H7 (cell line): ENCODE measurements around the gene CLTCL1. TPM values are rescaled to one million over a fixed set of nuclear protein-coding genes. Genes with fewer than 3 reads are reported as not detected.
A peak's percentile ranks its signal among the peaks of the same experiment; 100 is the strongest.
"Not testable (repeated sequence)": the region's sequence is repeated elsewhere in the genome, so short reads cannot be mapped to it uniquely, and the experiment has no call there.

ENCODE experiments used
- DNase-seq: peaks from one replicate; pipeline ENCODE4 v3.0.0; 2012
- H3K27me3 ChIP-seq: 2 replicates; pipeline ENCODE4 v1.6.0; 2011; ENCODE audit warnings: mild to moderate bottlenecking, low read length; ENCODE audit not compliant: control insufficient read depth, insufficient read depth
- H3K36me3 ChIP-seq: replicated peaks from 2 replicates; pipeline ENCODE4 v1.5.1; 2011; ENCODE audit warnings: low read length; ENCODE audit not compliant: control insufficient read depth, insufficient read depth
- H3K4me3 ChIP-seq: 2 replicates; pipeline ENCODE4 v1.5.1; 2011; ENCODE audit warnings: low read depth, mild to moderate bottlenecking, control low read depth, low read length, moderate library complexity; ENCODE audit not compliant: insufficient read depth
- total RNA-seq: library from RNA; depleted of rRNA; stranded (reverse); fragments of >200 nt; shearing (Covaris generic); gene quantifications from 2 replicates; pipeline ENCODE4 v1.2.3, GENCODE V29; 2014; rRNA removed

CLTCL1 gene
- total RNA-seq: 10.3 and 11.0 TPM in 2 replicates

DNA sequence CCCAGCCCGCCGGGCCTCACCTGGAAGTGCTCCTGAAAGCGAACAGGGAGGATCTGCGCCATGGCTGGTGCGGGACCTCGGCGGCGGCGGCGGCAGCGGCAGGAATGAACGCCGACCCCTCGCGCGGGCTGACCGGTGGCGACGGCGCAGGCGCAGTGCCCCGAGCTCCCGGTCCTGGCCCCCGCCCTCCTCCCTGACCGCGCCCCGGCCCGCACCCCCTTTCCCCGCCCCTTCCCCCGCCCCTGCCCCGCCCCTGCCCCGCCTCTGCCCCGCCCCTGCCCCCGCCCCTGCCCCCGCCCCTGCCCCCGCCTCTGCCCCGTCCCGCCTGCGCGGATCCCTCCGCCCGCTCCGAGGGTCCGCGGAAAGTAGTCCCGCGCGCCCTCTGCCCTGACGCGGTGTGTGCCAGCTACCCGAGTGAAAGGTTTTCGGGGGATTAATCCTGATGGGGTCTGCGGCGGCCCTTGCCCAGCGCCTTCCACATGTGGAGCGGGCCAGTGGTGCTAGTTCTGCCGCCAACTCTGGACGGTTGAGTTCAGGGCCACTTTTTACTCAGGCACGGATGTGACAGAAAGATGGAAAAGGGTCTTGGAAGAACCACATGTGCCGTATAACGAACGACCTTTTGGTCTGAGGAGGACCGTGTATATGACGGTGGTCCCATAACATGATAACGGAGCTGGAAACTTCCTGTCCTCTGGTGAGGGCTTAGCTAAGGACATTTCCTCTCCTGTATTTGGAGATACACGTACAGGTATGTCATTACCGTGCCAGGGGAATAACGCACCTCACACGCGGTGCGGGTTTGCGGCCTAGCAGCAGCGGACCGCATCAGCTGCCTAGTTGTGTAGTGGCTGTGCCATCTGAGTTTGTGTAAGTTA, at the start of gene CLTCL1:
TSS of gene CLTCL1 (minus strand) at position 140 of the 878 bp plus-strand sequence. CDS start at position 62, 78 bp downstream.
- H3K4me3 ChIP-seq: peak within 1 kb of the TSS; percentile 70
- peaks cover 9% of the 10 kb centered on the region for H3K27me3 ChIP-seq
- H3K36me3 ChIP-seq: no peaks in the 10 kb centered on the region
- DNase-seq: peak; percentile 100

DNA sequence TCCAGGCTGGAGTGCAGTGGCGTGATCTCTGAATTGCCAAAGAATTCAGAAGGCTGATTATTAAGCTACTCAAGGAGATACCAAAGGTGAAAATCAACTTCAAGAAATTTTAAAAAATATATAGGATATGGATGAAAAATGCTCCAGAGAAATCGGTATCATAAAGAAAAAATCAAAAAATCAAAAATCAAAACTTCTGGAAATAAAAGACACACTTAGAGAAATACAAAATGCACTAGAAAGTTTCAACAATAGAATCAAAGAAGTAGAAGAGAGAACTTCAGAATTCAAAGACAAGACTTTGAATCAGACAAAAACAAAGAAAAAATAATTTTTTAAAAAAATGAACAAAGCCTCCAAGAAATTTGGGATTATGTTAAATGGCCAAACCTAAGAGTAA, 45.6 kb upstream of the CLTCL1 start:
- no peak for DNase-seq
- 0 out of 2 replicates have a peak, but pooled peaks cover 1% of the 10 kb centered on the region for H3K36me3 ChIP-seq
- no peak overlapping the region for H3K4me3 ChIP-seq
- no peaks in the 10 kb centered on the region for H3K27me3 ChIP-seq

DNA sequence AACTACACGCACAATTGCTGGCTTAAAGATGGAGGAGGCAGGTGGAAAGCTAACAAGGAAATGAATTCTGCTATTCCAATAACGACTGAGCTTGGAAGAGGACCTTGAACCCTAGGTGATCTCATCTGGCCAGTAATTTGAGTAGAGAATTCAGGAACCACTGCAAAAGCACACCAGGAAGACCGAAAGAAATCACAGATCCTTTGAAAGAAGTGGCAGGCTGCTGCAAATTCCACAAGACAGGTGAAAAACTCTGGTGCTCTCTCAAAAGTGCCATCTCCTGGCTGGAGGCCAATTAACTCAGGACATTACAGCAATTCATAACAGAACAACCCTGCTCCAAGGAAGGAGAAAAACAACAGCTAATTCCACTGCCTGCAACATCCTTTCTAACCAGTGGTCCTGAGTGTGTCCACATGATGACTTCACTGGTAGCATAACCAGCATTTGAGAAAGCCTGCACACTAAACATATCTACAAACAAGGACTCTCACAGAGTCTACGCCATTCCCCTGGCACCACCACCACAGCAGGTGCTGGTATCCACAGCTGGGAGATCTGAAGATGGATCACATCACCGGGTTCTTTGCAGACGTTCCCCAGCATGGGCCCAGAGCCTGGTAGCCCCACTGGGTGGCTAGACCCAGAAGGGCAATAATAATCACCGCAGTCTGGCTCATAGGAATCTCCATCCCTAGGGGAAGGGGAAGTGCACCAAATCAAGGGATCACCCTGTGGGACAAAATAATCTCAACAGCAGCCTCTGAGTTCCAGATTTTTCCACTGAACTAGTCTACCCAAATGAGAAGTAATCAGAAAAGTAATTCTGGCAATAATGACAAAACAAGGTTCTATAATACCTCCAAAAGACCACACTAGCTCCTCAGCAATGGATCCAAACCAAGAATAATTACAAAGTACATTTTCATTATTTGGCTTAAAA, 44.9 kb upstream of the CLTCL1 start:
- Histone ChIP-seq H3K36me3 (peaks cover 4% of the 10 kb centered on the region; the same call in 1 of the 2 replicates), H3K4me3 (no peak overlapping the region), H3K27me3 (no peaks in the 10 kb centered on the region)
- DNase-seq: no peak

DNA sequence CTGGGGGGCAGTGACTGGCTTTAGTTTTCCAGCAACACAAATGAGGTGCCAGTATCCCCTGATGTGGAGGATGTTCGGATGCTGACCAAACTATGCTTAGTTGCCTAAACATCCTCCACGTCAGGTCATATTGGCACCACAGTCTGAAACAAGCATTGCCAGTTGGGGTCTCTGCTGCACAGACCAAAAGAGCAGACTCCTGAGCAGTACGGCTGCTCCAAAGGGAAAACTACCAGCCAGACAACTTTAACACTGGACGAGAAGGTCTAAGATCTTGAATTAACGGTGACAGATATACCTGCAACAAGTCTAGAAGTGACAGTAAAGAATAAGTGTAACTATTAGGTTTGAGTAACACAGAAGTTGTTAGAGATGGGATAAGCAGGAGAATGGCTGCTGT, 40.5 kb upstream of the CLTCL1 start:
- Histone ChIP-seq H3K36me3 (peaks cover 17% of the 10 kb centered on the region), H3K27me3 (no peaks in the 10 kb centered on the region), H3K4me3 (no peak overlapping the region)
- DNase-seq: no peak

DNA sequence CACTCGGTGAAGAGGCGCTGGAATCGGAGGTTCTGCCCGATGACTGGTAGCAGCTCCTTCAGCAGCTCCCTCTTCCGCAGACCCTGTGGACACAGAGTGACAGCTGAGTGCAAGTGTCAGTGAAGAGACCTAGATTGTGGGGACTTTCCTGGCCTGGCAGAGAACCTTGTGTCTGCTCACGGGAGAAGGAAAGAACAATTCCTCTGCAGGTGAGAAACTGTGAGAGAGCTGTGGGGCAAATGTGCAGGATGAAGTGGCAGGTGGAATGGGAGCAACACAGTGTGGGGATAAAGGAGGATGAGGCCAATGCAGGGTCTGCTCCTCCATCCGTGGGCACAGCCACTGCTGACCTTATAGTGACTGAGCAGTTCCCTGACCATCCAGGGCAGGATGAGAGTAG, 40.0 kb upstream of the CLTCL1 start:
- H3K4me3 ChIP-seq: no peak overlapping the region

DNA sequence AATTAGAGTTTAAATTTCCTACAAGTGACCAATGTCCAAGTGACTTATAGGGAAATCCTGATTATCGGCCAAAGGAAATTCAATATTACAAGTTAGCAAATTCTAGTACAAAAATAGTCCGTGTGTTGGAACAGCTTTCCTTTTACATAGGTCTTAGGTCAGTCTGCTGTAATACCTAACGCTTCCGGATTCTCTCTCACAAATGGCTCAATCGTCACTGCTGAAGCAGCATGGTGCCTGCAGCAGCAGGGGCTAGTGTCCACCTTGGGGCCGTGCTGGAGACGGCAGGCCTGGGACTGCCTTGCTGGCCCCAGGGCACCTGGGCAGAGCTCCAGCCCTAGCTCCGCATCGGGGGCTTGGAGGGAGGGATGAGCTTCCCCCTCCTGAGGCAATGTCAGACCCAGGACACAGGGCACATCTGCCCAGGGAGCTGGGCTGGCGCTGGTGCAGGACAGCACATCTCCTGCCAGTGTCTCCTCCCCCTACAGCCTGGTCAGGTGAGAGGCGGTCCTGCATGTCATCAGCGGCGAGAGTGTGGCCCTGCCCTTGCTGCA, 39.4 kb upstream of the CLTCL1 start:
- DNase-seq: peak; percentile 40
- Histone ChIP-seq H3K4me3 (no peak overlapping the region), H3K36me3 (peaks cover 16% of the 10 kb centered on the region), H3K27me3 (no peaks in the 10 kb centered on the region)

More for the DNA sequence above, 40.0 kb upstream of the CLTCL1 start:
- Histone ChIP-seq H3K27me3 (no peaks in the 10 kb centered on the region), H3K36me3 (peaks cover 17% of the 10 kb centered on the region)
- DNase-seq: no peak

DNA sequence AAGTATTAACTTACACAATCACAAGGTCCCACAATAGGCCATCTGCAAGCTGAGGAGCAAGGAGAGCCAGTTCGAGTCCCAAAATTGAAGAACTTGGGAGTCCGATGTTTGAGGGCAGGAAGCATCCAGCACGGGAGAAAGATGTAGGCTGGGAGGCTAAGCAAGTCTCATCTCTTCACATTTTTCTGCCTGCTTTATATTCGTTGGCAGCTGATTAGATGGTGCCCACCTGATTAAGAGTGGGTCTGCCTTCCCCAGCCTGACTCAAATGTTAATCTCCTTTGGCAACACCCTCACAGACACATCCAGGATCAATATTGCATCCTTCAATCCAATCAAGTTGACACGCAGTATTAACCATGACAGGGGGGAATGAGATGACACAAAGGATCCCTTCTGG, 38.7 kb upstream of the CLTCL1 start:
- H3K27me3 ChIP-seq, H3K4me3 ChIP-seq, DNase-seq: not testable (repeated sequence)
- peaks cover 16% of the 10 kb centered on the region for H3K36me3 ChIP-seq

DNA sequence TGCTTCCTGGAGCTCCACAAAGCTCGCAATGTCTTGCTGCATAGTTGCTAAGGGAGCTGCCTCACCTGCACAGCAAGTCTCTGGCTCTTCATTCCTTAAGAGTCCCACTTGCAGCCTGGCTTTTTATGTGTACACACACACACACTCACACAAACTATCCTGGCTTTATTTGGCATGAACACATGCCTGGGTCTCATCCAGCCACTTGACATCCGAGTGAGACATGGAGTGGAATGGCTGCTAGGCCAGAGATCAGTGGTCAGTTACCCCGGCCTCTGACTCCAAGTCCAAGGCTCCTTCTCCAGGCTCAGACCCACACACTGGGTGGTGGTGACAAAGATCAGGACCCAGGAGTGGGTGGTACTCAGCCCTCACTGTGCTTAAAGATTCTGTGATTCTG, 37.9 kb upstream of the CLTCL1 start:
- H3K36me3 ChIP-seq: peaks cover 16% of the 10 kb centered on the region
- H3K27me3 ChIP-seq: no peaks in the 10 kb centered on the region
- no peak for DNase-seq
- no peak overlapping the region for H3K4me3 ChIP-seq

DNA sequence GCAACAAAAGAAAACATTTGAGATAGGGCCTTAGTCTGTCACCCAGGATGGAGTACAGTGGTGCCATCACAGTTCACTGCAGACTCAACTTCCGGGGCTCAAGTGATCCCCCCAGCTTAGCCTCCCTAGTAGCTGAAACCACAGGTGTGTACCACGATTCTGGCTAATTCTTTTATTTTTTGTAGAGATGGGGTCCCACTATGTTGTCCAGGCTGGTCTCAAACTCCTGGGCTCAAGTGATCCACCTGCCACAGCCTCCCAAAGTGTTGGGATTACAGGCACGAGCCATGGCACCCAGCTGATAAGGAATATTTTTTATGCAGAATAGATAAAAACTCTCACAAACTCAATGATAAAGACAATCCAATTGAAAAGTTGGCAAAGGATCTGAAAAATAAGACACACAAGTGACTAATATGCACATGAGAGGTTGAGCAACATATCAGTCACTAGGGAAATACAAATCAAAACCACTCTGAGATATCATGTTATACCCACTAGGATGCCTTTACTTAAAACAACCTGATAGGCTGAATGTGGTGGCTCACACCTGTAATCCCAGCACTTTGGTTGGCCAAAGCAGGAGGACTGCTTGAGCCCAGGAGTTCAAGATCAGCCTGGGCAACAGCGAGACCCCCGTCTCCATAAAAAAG, 33.9 kb upstream of the CLTCL1 start:
- Histone ChIP-seq H3K4me3 (no peak overlapping the region), H3K36me3 (peaks cover 8% of the 10 kb centered on the region), H3K27me3 (no peaks in the 10 kb centered on the region)
- no peak for DNase-seq

DNA sequence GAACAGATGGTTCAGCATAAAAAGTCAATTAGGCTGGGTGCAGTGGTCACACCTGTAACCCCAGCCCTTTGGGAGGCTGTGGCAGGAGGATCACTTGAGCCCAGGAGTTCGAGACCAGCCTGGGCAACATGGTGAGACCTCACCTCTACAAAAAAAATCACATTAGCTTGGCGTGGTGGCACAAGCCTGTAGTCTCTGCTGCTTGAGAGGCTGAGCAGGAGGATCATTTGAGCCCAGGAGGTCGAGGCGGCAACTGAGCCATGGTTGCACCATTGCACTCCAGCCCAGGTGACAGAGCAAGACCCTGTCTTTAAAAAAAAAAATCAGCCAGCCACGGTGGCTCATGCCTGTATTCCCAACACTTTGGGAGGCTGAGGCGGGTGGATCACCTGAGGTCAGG, 31.9 kb upstream of the CLTCL1 start:
- DNase-seq, H3K27me3 ChIP-seq, H3K36me3 ChIP-seq, H3K4me3 ChIP-seq: not testable (repeated sequence)

DNA sequence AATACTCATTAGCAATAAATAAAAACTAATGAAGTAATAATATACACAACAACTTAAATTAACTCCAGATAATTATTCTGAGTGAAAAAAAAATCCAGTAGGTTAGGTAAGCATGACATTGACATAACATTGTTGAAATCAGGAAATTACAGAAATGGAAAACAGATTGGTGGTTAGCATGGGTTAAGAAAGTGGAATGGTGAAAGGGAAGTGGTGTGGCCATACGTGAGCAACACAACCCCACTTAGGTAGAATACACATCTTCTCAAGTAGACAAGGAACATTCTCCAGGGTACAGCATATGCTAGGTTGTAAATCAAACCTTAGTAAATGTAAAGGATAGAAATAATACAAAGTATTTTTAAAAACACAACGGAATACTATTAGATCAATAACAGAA, 30.2 kb upstream of the CLTCL1 start:
- no peaks in the 10 kb centered on the region for H3K36me3 ChIP-seq
- no peak for DNase-seq

DNA sequence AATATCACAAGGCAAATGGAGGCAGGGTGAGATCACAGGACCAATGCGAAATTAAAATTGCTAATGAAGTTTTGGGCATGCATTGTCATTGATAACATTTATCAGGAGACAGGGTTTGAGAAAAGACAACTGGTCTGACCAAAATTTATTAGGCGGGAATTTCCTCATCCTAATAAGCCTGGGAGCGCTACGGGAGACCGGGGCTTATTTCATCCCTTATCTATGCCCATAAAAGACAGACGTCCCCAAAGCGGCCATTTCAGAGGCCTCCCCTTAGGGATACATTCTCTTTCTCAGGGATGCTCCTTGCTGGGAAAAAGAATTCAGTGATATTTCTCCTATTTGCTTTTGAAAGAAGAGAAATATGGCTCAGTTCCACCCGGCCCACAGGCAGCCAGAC, 28.6 kb upstream of the CLTCL1 start:
- DNase-seq, H3K4me3 ChIP-seq, H3K36me3 ChIP-seq, H3K27me3 ChIP-seq: not testable (repeated sequence)

More for the DNA sequence above, 30.2 kb upstream of the CLTCL1 start:
- Histone ChIP-seq H3K27me3 (no peaks in the 10 kb centered on the region), H3K4me3 (no peak overlapping the region)

DNA sequence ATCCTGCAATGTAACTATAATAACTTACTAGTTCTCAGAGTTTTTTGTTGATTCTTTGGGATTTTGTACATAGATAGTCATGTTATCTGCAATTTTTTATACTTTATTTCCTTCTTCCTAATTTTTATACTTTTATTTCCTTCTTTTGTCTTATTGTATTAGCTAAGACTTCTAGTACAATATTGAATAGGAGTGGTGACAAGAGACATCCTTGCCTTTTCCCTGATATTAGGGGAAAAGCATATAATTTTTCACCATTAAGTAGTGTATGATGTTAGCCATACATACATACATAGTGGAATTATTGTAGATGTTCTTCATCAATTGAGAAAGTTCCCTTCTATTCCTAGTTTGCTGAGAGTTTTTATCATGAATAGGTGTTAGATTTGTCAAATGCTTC, 27.8 kb upstream of the CLTCL1 start:
- Histone ChIP-seq H3K4me3 (no peak overlapping the region), H3K36me3 (no peaks in the 10 kb centered on the region), H3K27me3 (no peaks in the 10 kb centered on the region)
- DNase-seq: no peak

DNA sequence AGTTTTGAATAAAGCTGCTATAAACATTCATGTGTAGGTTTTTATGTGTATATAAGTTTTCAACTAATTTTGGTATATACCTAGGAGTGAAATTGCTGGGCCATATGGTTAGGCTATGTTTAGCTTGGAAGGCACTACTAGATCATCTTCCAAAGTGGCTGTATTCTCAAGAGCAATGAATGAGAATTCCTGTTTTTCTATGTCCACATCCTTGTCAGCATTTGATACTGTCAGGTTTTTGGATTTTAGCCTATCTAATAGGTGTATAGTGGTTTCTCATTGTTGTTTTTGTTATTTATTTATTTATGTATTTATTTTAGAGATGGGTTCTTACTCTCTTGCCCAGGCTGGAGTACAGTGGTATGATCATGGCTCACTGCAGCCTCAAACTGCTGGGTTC, 26.3 kb upstream of the CLTCL1 start:
- H3K27me3 ChIP-seq: no peaks in the 10 kb centered on the region
- H3K4me3 ChIP-seq: no peak overlapping the region
- H3K36me3 ChIP-seq: no peaks in the 10 kb centered on the region
- no peak for DNase-seq
